Activated naive CD8-positive, alpha-beta T cell treated with anti-CD3 and anti-CD28 coated beads, Interleukin-2, amount 50 U/mL, for 24 hours (primary cell): ENCODE data around the gene LRRC25.

Experiments used
- ATAC-seq: fragments of 150-1000 bp; cut with Tn5 transposase; one replicate; pipeline ENCODE4 v1.10.0; 2021
- DNase-seq: peaks from one replicate; pipeline ENCODE4 v3.0.0; 2021
- H3K27ac Mint-ChIP-seq: one replicate; pipeline ENCODE4 v1.8.0; 2021; ENCODE audit warnings: mild to moderate bottlenecking, mixed read lengths
- H3K27me3 Mint-ChIP-seq: one replicate; pipeline ENCODE4 v1.8.0; 2021; ENCODE audit warnings: mixed read lengths
- H3K36me3 Mint-ChIP-seq: one replicate; pipeline ENCODE4 v1.8.0; 2021; ENCODE audit warnings: low read depth, mixed read lengths
- H3K4me1 Mint-ChIP-seq: one replicate; pipeline ENCODE4 v1.8.0; 2021; ENCODE audit warnings: mixed read lengths
- H3K4me3 Mint-ChIP-seq: one replicate; pipeline ENCODE4 v1.8.0; 2021; ENCODE audit warnings: mild to moderate bottlenecking, moderate library complexity, mixed read lengths
- H3K9me3 Mint-ChIP-seq: one replicate; pipeline ENCODE4 v1.8.0; 2021; ENCODE audit warnings: mixed read lengths

Gene LRRC25

DNA sequence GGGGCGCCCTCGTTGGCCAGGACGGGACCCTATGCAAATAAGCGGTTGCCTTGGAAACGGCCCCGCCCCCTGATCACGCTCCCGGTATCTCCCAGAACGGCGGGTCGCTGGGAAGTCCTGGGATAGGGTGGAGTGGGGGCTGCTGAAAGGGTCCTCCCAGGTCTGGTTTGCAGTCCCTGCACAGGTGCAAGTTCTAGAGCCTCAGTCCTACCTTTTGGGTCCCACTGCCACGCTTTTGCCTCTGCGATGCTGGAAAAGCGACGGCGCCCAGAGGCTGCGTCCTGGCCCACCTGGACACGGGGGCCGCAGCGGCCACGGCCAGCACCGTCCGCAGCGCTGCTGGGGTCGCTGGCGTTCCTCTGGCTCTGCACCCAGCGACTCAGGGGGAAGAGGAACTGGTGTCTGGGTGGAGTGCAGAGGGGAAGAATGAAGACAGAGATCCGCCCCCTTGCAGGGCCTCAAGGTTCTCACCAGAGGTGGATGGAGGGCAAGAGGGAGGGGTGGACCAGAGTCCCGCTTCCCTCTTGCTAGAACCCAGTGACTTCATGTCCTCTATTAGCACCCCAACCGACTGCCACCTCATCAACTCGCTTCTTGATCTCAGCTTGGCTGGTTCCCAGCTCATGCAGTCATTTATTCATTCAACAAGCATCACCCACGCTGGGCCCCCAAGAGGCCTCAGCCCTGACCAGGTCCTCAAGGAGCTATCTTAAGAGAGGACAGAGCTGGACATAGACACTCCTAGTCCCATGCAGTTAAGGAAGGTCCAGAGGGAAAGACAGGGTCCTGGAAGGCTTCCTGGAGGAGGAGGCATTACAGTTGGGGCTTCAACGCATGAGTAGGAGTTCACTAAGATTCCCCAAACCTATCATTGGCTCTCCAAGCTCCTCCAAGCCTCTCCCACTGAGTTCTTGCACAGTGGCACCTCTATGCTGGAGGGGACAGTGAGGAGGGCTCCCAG lies at the start of gene LRRC25:
TSS of gene LRRC25 (minus strand) at position 381 of the 961 bp plus-strand sequence. CDS start 659 bp downstream, outside the sequence.
- peaks cover 17% of the 10 kb centered on the region for H3K27me3 Mint-ChIP-seq
- ATAC-seq = no peak
- H3K4me1 Mint-ChIP-seq = peaks cover 9% of the 10 kb centered on the region
- DNase-seq = no peak
- H3K27ac Mint-ChIP-seq = no peak within 1 kb of the TSS
- H3K4me3 Mint-ChIP-seq = no peak within 1 kb of the TSS
- no peaks in the 10 kb centered on the region for H3K9me3 Mint-ChIP-seq
- no peaks in the 10 kb centered on the region for H3K36me3 Mint-ChIP-seq

GRCh38 chr19:18446811-18447359 lies 49.5 kb upstream of the LRRC25 start:
- Mint-ChIP-seq H3K9me3 (peaks cover 5% of the 10 kb centered on the region), H3K4me1 (peaks cover 10% of the 10 kb centered on the region), H3K27ac (no peak overlapping the region), H3K27me3 (no peaks in the 10 kb centered on the region), H3K4me3 (no peak overlapping the region), H3K36me3 (peaks cover 19% of the 10 kb centered on the region)
- DNase-seq (no peak), ATAC-seq (no peak)

DNA sequence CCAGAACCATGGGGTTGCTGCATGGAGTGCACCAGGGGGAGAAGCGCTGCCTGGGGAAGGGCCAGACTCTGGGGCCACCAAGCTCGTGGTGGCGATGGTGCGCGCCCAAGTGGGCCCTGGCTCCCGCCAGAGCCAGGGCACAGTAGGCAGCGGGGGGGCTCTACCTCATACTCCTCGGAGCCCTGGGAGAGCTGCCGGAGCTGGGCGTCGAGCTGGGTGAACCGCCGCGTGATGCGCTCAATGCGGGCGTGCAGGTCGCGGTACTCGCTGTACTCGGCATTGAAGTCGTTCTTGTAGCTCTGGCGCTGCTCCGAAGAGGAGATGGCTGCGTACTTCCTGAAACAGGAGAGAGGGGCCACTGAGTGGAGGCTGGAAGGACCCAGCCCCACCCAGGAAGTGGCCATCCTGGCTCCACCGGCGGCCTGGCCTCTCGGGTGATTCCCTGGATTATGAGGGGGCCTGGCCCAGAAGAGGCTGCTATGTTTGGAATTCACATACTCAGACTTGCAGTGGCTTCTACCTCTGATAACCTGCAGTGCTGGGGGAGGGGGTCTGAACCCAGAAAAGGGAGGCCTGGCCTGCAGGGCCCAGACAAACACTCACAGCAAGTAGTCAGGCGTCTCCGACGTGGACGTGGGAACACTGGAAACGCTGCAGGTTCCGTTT lies 48.9 kb upstream of the LRRC25 start:
- H3K4me3 Mint-ChIP-seq = no peak overlapping the region
- no peak overlapping the region for H3K27ac Mint-ChIP-seq
- ATAC-seq = no peak
- no peak for DNase-seq
- H3K4me1 Mint-ChIP-seq = peaks cover 10% of the 10 kb centered on the region
- H3K36me3 Mint-ChIP-seq = peaks cover 19% of the 10 kb centered on the region
- H3K27me3 Mint-ChIP-seq = no peaks in the 10 kb centered on the region
- peaks cover 5% of the 10 kb centered on the region for H3K9me3 Mint-ChIP-seq

- H3K9me3 Mint-ChIP-seq = peaks cover 5% of the 10 kb centered on the region
- no peak for DNase-seq
- ATAC-seq = no peak
- H3K36me3 Mint-ChIP-seq = peaks cover 17% of the 10 kb centered on the region
- H3K27me3 Mint-ChIP-seq = no peaks in the 10 kb centered on the region
- H3K4me3 Mint-ChIP-seq = no peak overlapping the region
- H3K4me1 Mint-ChIP-seq = peaks cover 8% of the 10 kb centered on the region
- no peak overlapping the region for H3K27ac Mint-ChIP-seq
Measured at GRCh38 chr19:18445262-18445948, 48.0 kb upstream of the LRRC25 start.

GRCh38 chr19:18444513-18444912 lies 47.1 kb upstream of the LRRC25 start:
- Mint-ChIP-seq H3K27ac (no peak overlapping the region), H3K36me3 (peaks cover 17% of the 10 kb centered on the region), H3K4me1 (peaks cover 8% of the 10 kb centered on the region), H3K27me3 (no peaks in the 10 kb centered on the region), H3K9me3 (peaks cover 5% of the 10 kb centered on the region), H3K4me3 (no peak overlapping the region)
- ATAC-seq (no peak), DNase-seq (no peak)

DNA sequence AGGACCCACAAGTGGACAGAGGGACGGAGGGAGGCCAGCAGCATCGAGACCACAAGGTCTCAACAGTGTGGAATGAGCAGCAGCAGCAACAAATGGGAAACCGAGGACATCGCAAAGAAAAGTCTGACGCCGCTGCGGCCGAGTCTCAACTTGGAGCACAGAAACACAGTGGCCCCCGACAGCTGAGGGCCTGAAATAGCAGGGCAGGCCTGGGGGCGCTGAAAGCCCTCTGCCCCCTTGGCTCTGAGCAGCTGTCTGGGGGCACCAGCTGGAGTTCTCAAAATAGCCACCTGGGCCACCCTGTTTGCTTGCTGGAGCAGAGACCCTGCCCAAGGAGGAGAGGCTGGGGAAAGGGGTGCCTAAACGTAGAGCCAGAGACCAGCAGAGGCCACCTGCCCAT lies 46.4 kb upstream of the LRRC25 start:
- peaks cover 14% of the 10 kb centered on the region for H3K36me3 Mint-ChIP-seq
- DNase-seq (no peak), ATAC-seq (no peak)
- peaks cover 8% of the 10 kb centered on the region for H3K4me1 Mint-ChIP-seq
- no peaks in the 10 kb centered on the region for H3K27me3 Mint-ChIP-seq
- no peak overlapping the region for H3K27ac Mint-ChIP-seq
- H3K9me3 Mint-ChIP-seq = peaks cover 5% of the 10 kb centered on the region
- no peak overlapping the region for H3K4me3 Mint-ChIP-seq

GRCh38 chr19:18443406-18443805 lies 46.0 kb upstream of the LRRC25 start:
- H3K4me3 Mint-ChIP-seq = no peak overlapping the region
- no peaks in the 10 kb centered on the region for H3K27me3 Mint-ChIP-seq
- DNase-seq = no peak
- H3K36me3 Mint-ChIP-seq = peaks cover 13% of the 10 kb centered on the region
- H3K27ac Mint-ChIP-seq = no peak overlapping the region
- H3K9me3 Mint-ChIP-seq = peaks cover 5% of the 10 kb centered on the region
- ATAC-seq = no peak
- H3K4me1 Mint-ChIP-seq = peaks cover 8% of the 10 kb centered on the region

- Mint-ChIP-seq H3K36me3 (peaks cover 9% of the 10 kb centered on the region), H3K27me3 (no peaks in the 10 kb centered on the region), H3K4me3 (no peak overlapping the region), H3K4me1 (peaks cover 8% of the 10 kb centered on the region), H3K9me3 (peaks cover 5% of the 10 kb centered on the region), H3K27ac (no peak overlapping the region)
- no peak for DNase-seq
- ATAC-seq = no peak
Measured at GRCh38 chr19:18442941-18443340, 45.5 kb upstream of the LRRC25 start.

DNA sequence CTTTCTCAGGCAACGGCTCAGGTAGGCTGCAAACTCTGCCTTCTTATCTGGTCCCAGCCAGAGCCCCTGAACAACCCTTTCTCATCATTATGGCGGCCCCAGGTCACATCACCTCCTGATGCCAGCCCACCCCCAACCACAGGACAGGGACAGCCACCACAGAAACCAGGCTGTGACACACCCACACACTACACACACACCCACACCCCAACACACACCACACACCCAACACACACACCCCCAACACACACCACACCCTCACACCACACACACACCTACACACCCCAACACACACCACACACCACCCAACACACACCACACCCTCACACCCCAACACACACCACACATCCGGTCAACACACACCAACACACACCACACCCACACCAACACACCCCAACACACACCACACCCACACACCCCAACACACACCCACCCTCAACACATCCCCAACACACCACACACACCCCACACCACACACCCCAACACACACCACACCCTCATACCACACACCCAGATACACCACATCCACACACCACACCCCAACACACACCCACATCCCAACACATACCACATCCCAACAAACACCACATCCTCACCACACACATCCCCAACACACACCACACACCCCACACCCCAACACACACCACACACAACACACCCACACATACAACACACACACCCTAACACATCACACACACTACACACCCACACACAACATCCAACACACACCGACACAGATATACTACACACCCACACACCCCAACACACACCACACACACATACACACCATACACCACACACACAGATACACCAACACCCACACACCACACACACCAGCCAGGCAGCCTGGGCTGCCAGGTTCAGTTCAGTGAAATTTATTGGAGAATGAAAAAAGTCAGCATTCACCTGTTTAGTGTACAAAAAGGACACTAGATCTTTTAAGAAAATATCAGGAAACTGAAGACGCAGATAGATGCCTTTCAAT lies 44.7 kb upstream of the LRRC25 start:
- peak overlapping the region; percentile 68 for H3K27ac Mint-ChIP-seq
- H3K27me3 Mint-ChIP-seq = no peaks in the 10 kb centered on the region
- H3K4me1 Mint-ChIP-seq = peaks cover 10% of the 10 kb centered on the region
- ATAC-seq (no peak), DNase-seq (no peak)
- H3K36me3 Mint-ChIP-seq = peaks cover 9% of the 10 kb centered on the region
- peak overlapping the region; percentile 19 for H3K4me3 Mint-ChIP-seq
- H3K9me3 Mint-ChIP-seq = peaks cover 5% of the 10 kb centered on the region

GRCh38 chr19:18440936-18441803 lies 43.7 kb upstream of the LRRC25 start:
- DNase-seq (no peak), ATAC-seq (no peak)
- H3K4me1 Mint-ChIP-seq = peaks cover 16% of the 10 kb centered on the region
- no peak overlapping the region for H3K4me3 Mint-ChIP-seq
- no peak overlapping the region for H3K27ac Mint-ChIP-seq
- peaks cover 9% of the 10 kb centered on the region for H3K36me3 Mint-ChIP-seq
- H3K27me3 Mint-ChIP-seq = no peaks in the 10 kb centered on the region
- H3K9me3 Mint-ChIP-seq = peaks cover 5% of the 10 kb centered on the region

- peaks cover 19% of the 10 kb centered on the region for H3K4me1 Mint-ChIP-seq
- peaks cover 9% of the 10 kb centered on the region for H3K36me3 Mint-ChIP-seq
- no peak for DNase-seq
- no peak overlapping the region for H3K27ac Mint-ChIP-seq
- no peaks in the 10 kb centered on the region for H3K27me3 Mint-ChIP-seq
- H3K4me3 Mint-ChIP-seq = no peak overlapping the region
- peak; percentile 22 for ATAC-seq
- peaks cover 5% of the 10 kb centered on the region for H3K9me3 Mint-ChIP-seq
Measured at GRCh38 chr19:18440415-18440877, 43.0 kb upstream of the LRRC25 start.

DNA sequence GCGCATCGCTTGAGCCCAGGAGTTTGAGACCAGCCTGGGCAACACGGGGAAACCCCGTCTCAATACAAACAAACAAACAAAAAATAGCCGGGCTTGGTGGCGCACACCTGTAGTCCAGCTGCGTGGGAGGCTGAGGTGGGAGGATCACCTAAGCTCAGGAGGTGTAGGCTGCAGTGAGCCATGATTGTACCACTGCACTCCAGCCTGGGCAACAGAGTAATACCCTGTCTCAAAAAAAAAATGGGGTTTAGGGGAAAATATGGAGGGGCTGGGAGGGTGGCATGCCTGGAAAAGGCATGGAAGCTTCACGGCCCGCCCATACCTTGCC lies 42.5 kb upstream of the LRRC25 start:
- DNase-seq = no peak
- no peak for ATAC-seq
- Mint-ChIP-seq H3K9me3 (peaks cover 5% of the 10 kb centered on the region), H3K4me1 (peaks cover 19% of the 10 kb centered on the region), H3K36me3 (peaks cover 9% of the 10 kb centered on the region), H3K4me3 (no peak overlapping the region), H3K27ac (no peak overlapping the region), H3K27me3 (no peaks in the 10 kb centered on the region)
